SK-N-SH treated with all-trans-retinoic acid at 6 μM for 48 hours (cell line): ENCODE results near the gene RAN.

Experiments
- CSDC2 ChIP-seq: fragments of 250-450 bp; sonication (Bioruptor Pico); IDR thresholded peaks from 2 replicates; pipeline ENCODE4 v1.5.0; 2020; ENCODE audit warnings: mild to moderate bottlenecking, moderate library complexity
- CSRNP3 ChIP-seq: fragments of 250-450 bp; sonication (Bioruptor Pico); IDR thresholded peaks from 2 replicates; pipeline ENCODE4 v1.5.1; 2021; ENCODE audit warnings: mild to moderate bottlenecking, moderate library complexity
- TSHZ2 ChIP-seq: fragments of 250-450 bp; sonication (Bioruptor Pico); IDR thresholded peaks from 2 replicates; pipeline ENCODE4 v1.5.0; 2020; ENCODE audit warnings: mild to moderate bottlenecking, moderate library complexity
- ZNF565 ChIP-seq: fragments of 450-650 bp; formaldehyde crosslinking; conservative IDR thresholded peaks from 2 replicates; pipeline ENCODE4 v1.5.0; 2020; ENCODE audit warnings: low read depth, mild to moderate bottlenecking, moderate library complexity
- ZNF8 ChIP-seq: fragments of 450-650 bp; formaldehyde crosslinking; IDR thresholded peaks from 2 replicates; pipeline ENCODE4 v1.5.0; 2020; ENCODE audit warnings: mild to moderate bottlenecking, moderate library complexity

GRCh38 chr12:130856088-130856487 lies 15.8 kb upstream of the RAN start:
- TF ChIP-seq ZNF565 (CRISPR knock-in tag) (no peak), CSRNP3 (CRISPR knock-in tag) (no peak), ZNF8 (CRISPR knock-in tag) (no peak), CSDC2 (no peak), TSHZ2 (CRISPR knock-in tag) (no peak)
